NCI-H146 (cell line): ENCODE measurements around the gene RPAP2.
"Not testable (repeated sequence)": the region's sequence is repeated elsewhere in the genome, so short reads cannot be mapped to it uniquely, and the experiment has no call there.

Source experiments
- DNase-seq: peaks from one replicate; lab custom pipeline; 2025; lab: John Stamatoyannopoulos, UW

The RPAP2 gene

DNA sequence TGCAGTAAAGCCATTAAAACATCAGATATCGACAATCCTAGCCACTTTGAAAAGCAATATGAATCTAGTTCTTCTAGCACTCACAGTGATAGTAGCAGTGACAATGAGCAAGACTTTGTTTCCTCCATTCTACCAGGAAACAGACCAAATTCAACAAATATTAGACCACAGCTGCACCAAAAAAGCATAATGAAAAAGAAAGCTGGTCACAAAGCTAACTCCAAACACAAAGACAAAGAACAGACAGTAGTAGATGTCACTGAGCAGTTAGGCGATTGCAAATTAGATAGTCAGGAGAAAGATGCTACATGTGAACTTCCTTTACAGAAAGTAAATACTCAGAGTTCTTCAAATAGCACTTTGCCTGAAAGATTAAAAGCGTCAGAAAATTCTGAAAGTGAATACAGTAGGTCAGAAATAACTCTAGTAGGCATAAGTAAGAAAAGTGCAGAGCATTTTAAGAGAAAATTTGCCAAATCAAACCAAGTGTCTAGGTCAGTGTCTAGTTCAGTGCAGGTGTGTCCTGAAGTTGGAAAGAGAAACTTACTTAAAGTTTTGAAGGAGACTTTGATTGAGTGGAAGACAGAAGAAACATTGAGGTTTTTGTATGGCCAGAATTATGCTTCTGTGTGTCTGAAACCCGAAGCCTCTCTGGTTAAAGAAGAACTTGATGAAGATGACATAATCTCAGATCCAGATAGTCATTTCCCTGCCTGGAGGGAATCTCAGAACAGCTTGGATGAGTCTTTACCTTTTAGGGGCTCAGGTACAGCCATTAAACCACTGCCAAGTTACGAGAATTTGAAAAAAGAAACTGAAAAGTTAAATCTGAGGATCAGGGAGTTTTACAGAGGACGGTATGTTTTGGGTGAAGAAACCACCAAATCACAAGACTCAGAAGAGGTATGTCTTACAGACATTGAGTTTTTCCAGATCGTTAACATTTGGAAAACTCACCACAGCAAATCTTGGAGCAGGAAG is 24.9 kb downstream of the RPAP2 start:
- no peak for DNase-seq

DNA sequence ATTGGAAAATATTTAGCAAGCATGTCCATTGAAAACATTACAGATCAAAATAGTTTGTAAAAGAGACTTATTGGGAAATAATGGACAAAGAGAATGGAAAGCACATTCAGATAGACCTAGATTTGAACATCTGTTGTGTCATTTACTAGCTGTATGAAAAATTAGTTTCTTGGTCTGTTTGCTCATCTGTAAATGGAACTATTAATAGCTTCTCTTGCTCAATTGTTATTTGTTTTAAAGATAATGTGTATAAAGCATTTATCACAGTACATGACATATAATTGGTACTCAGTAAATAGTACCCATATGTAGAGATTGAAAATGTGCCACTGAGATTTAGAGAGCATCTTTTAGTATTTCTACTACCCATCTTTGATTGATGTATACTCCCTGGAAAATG is 25.9 kb downstream of the RPAP2 start:
- DNase-seq = no peak

DNA sequence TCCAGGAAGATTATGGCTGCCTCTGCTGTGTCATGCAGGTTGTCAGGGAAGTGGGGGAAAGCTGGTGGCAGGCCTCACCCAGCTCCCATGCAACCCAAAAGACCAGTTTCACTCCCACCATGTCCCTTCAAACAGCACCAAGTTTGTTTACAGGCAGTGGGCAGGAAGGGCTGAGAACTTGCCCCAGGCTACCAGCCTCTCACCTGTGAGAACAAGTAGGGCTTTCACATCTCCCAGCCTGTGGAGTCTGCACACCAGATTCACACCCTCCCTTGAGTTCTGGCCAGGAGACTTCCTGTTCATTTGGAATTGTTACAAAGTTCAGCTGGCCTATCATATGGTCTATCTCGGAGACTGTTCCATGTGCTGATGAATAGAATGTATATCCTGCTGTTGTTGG is 27.8 kb downstream of the RPAP2 start:
- no peak for DNase-seq

DNA sequence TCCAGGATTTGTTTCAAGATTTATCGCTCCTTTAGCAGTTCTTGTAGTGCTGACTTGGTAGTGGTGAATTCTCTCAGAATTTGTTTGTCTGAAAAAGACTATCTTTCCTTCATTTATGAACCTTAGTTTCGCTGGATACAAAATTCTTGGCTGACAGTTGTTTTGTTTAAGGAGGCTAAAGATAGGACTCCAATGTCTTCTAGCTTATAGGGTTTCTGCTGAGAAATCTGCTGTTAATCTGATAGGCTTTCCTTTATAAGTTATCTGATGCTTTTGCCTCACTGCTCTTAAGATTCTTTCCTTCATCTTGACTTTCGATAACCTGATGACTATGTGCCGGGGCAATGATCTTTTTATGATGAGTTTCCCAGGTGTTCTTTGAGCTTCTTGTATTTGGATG is 28.9 kb downstream of the RPAP2 start:
- DNase-seq = no peak

DNA sequence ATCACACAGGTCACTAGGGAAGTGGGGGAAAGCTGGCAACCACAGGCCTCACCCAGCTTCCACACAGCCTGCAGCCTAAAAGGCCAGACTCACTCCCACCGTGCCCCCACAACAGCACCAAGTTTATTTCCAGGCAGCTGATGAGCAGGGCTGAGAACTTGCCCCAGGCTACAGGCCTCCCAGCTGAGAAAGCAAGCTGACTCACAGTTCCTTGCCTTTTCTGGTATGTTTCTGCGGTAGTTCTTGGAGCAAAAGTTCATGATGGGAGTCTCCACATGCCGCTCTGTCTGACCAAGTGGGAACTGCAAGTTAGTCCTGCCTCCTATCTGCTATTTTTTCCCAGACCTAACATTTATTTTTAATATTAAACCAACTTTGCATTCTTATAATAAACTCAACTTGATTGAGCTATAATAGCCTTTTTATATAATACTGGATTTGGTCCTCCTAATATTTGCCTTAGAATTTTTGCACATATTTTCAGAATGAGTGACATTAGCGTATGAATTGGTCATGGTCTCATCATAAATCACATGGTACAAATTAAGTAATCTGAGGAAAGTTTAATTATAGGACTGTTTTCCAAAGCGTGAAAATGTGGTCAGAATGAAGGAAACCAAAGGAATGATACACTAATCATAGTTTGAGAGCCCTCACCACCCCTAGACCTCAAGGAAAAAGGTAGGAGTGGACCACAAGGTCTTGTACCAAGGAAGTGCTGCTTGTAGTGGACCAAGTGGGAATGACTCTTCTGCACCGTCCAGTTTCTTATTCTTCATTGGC is 30.7 kb downstream of the RPAP2 start:
- DNase-seq = no peak

DNA sequence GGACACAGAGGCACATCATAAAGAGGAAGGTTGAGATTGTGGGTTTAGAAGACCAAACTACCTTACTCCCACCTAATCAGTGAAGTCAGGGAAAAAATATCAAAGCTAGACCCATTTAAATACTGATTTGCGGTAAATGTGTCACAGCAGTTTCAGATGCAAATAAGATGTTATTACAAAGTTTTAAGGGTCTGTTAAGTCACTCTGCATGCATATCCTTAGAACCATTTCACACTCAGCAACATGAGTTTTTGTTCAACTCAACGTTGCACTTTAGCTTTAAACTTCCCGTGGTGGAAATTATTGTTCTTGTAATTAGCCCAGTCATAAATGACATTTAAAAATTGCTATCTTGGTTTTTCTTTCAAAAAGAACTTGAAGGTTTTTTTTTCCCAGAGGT is 34.8 kb downstream of the RPAP2 start:
- DNase-seq = no peak

DNA sequence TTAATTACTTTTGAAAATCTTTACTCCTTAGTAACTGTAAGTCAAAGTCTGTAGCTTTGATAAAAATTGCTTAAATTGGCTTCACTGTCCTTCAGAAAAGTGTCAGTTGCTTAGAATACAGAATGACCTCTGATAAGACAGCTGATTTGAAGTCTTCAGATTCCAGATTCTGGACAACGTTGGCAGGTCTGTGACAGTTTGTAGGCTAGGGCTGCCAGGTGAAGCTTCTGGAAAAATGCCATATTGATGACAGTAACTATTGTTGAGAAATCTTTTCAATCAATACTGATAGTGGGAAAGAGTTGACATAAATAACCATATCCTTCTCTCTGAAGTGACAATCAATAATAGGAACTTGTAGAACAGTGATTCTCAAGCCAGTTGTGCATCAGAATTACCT is 41.3 kb downstream of the RPAP2 start:
- DNase-seq = no peak

DNA sequence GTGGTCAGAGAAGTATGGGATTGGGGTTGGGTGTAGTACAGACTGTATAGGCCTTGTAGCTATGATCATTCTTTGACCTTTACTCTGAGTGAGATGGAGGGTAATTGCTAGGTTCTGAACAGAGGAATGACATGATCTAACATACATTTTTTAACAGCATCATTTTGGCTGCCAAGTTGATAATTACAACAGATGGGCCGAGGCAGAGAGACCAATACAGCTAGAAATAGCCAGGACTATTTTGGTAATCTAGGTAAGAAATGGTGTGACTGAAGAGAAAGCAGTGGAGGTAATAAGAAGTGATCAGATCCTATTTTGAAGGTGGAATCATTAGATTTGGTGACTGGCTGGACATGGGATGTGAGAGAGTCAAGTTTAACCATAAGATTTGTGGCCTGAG is 43.5 kb downstream of the RPAP2 start:
- no peak for DNase-seq

DNA sequence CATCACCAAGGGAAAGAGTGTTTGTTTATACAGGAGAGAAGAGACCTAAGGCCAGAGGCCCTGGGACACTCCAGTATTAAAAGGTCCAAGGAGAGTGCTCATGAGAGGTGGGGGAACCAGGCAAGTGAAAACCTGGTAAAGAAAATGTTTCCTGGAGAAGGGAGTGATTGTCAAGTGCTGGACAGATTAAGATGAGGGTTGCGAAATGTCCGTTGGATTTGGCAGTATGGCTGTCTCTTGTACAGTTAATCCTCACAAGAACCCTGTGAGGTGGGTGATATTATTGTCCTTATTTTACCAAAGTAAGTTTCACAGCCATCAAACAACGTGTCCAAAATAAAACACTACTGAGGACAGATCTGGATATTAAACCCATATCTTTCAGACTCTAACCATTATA is 44.2 kb downstream of the RPAP2 start:
- no peak for DNase-seq

DNA sequence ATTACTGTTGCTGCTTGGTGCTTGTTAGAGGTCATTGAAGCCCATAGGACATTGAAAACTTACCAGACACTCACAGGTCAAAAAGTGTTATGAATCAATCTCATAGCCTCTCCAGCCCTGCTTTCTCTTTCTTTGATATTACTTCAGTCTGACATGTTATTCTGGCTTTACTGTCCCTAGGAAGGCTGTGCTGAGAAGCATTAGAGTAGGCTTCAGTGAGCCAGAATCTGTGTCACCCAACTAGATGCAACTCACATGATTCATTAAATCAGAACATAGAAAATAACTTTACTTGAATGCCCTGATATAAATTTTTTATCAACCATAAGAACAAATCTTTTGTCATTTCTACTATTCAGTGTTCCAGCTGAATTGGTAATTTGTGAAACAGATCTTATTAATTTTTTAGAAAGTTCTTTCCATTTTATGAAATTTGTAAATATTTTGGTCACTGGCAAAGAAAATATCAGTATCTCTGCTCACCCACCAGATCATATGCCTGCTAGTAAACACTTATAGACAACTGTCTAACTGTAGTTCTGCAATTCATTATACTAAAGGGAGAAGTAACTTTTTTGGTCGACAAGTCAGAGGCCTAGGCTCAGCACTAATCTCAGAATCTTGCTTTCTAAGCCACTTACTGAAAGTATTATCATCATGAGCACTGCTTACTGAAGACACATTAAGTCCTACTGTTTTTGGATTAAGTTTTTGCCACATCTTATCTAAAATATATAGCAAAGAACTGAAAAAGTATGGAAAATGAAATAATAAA is 48.2 kb downstream of the RPAP2 start:
- DNase-seq = no peak

DNA sequence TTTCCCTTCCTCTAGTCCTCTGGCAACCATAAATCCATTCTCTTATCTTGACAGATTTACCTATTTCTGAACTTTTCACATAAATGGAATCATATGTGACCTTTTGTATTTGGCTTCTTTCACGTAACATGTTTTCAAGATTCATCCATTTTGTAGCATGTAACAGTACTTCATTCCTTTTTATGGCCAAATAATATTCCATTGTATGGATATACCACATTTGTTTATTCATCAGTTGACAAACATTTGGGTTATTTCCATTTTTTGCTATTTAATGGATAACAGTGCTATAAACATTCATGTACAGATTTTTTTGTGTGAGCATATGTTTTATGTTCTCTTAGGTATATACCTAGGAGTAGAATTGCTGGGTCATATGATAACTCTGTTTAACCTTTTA is 54.0 kb downstream of the RPAP2 start:
- DNase-seq = no peak

DNA sequence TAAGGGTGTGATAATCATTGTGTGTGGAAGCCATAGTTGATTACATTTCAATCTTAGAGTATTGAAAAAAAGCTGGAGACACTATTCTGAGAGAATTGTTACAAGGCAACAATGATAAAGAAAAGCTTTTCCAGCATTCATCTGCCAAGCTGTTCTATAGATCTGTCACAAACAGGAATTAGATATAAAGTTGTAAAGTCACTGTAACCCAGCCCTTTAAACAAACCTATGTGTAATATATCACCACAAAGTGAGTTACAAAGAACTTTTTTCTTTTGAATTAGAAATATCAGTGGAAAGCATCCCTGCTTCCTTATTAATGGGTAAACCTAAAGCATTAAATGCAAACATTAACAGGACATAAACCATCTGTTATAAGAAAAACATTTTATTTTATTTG is 55.4 kb downstream of the RPAP2 start:
- DNase-seq = no peak

DNA sequence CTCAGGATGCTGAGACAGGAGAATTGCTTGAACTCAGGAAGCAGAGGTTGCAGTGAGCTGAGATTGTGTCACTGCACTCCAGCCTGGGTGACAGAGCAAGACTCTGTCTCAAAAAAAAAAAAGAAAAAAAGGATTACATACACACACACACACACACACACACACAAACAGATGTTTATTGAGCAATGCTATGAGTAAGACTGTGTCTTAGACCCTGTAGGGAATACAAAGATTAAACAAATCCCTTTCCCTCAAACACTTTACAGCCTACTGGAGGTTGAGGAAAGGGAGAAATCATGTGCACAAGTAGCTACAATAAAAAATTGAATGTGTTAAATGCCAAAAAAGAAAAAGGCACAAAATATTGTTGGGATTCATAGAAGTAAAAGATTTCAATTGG is 58.1 kb downstream of the RPAP2 start:
- DNase-seq = no peak

DNA sequence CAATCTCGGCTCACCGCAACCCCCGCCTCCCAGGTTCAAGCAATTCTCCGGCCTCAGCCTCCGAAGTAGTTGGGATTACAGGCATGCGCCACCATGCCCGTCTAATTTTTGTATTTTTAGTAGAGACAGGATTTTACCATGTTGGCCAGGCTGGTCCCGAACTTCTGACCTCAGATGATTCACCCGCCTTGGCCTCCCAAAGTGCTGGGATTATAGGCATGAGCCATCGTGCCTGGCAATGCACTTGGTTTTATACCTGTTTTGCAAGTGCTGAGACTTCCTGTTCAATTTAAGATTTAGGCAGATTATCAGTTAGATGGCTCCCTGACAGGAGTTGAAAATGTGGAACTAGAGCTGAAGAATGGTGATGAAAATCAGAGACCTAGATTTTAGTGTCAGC is 60.5 kb downstream of the RPAP2 start:
- not testable (repeated sequence) for DNase-seq

DNA sequence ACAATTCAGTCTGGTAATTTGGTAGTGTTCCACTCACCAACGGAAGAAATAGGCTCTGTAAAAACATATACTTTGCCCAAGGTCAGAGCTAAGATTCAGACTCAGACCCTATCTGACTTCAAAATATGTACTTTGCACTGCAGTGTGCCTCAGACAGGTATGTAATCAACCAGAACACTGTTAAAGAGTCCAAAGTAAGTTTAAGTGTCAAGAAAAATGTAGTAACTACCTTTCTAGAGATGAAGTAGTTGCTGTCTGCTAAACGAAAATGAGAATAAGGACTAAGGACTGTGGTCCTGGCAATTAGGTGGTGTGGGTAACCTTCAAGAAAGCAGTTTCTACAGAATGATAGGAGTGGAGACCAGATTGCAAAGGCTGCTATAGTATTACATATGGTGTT is 61.1 kb downstream of the RPAP2 start:
- DNase-seq = no peak

DNA sequence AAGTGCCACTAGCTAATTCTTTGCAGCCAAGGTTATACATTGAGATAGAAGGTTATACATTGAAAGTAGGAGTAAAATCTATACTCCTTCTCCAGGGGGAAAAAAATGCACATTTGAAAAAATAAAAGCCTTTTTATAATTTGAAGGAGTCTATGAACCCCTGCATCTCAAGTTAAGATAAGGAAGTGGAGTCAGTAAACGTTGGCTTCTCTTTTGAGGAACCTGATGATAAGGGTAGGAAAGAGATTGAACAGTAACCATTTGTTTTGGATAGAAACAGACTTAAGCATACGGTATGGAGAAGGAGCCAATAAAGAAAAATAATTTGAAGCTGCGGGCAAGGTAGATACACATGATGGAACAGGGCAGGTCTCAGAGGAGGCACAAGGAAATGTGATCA is 64.1 kb downstream of the RPAP2 start:
- no peak for DNase-seq

DNA sequence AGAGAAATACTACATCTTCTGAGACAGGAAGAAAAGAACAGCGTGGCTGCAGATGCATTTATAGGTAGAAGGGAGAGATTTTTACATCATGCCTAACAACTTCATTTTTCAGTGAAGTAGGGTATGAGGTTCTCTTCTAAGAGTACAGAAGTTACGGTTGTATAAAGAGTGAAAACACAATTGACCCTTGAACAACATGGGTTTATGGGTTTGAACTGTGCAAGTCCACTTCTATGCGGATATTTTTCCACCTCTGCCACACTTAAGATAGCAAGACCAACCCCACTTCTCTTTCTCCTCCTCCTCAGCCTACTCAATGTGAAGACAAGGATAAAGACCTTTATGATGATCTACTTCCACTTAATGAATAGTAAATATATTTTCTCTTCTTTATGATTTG is 64.5 kb downstream of the RPAP2 start:
- DNase-seq = no peak

DNA sequence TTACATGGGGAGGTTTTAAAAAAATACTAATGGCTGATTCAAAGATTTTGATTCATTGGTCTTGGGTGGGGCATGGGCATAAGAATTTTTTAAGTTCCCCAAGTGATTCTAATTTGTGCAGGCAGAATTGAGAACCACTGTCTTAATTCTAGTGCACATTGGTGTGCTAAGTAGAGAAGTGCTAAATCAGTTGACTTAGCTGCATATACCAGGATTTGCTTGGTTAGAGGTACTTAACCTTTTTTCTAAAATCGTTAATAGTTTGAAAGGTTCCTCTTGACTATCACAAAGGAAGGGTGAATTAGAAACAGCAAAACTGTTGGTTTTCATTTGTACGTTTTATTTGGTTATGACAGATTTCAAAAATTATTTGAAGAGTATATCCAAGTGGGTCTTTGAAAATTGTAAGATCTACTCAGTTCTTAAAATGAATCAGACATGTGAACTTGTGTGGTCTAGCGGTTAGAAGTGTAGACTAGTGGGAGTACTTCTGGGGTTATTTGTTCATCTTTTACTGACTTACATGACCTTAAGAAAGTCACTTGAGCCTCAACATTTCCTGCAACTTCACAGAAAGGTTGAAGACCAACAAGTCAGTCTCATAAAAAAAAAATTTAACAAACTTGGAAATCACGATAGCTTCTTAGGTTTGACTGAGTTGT is 66.7 kb downstream of the RPAP2 start:
- DNase-seq = no peak

DNA sequence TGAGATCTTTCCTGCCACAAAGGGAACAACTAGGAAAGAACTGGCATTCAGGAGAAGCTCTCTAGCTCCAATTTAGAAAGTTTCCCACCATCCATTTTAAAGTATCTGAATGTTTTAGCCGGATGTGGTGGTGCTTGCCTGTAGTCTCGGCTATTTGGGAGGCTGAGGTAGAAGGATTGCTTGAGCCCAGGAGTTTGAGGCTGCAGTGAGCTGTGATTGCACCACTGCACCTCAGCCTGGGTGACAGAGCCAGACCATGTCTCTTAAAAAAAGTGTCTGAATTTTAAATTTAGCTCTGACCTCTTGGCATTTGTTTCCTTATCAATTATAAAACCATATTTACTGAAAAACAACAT is 67.2 kb downstream of the RPAP2 start:
- no peak for DNase-seq

DNA sequence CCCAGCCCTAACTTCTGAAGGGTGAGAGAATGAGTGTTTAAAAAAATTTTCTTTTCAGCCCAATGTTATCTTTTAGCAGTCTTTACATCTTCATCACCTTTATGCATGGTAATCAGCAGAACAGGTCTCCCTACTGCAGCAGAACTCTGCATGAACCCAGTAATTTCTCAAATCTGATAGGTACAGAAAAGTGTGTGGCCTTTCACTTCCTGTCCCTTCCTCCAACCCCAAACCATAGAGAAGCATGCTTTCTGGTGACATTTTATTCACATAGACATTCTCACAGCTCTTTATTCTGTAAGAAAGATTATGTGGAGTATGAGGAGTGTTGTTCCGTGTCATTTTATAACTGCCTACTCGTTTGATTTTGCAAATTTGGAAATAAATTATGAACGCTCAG is 68.6 kb downstream of the RPAP2 start:
- DNase-seq = no peak

DNA sequence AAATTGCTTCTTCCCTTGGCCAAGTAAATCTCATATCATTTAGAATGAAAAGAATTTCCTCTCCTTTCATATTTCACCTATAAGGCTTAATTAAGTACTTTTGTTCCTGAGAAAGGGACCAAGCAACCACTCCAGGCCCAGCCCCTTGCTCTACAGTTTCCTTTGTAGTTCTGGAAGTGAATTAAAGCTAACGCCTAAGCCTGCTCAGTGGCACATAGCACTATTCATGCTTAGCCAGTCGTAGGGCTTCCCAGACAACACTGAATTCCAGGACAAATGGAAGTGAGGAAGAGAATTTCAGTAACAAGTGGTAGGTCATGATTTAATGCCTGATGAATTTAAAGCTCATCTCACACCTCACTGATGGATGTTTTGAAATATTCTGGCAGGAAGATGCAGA is 73.3 kb downstream of the RPAP2 start:
- DNase-seq = no peak

DNA sequence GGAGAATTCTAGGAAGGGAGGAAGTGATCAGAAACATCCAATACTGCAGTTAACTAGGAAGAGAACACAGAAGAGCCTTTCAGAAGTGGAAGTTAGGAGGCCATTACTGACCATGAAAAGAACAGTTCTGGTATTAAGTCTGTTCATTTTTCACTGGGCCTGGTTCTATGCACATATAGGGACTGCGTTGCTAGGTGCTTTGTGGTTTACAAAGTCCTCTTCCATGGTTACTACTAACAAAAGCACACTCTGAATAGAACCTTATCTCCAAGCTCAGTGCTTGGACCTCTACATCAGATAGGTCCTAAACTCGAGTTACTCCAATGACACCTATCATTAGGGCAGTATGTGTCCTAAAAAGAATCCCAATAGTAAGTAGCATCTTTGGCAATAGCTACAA is 75.4 kb downstream of the RPAP2 start:
- DNase-seq = no peak
